Stimulated activated CD4-positive, alpha-beta T cell treated with anti-CD3 and anti-CD28 coated beads, Interleukin-1b, Interleukin-23, amount 100 ng/mL, for 24 hours (primary cell): ENCODE measurements around the gene SLC25A45.

Experiments
- DNase-seq, 4 experiments: peaks; one replicate each; pipeline ENCODE4 v3.0.0-alpha.2; 2020; ENCODE audit warnings: low read depth in 4 of 4, low spot score in 1 of 4

The SLC25A45 gene

GRCh38 chr11:65327021-65327420 lies 55.4 kb downstream of the SLC25A45 start:
- no peak for DNase-seq

GRCh38 chr11:65325435-65325834 lies 57.0 kb downstream of the SLC25A45 start:
- no peak for DNase-seq
